ENCODE results near the gene HSPB2. TPM values are rescaled to one million over a fixed set of nuclear protein-coding genes. Genes with fewer than 3 reads are reported as not detected.

The HSPB2 gene
- total and polyA plus RNA-seq, 10 of the 15 experiments (the other 5 are each of a cell fraction or from before 2014, with no cell fraction given), result not detected

DNA sequence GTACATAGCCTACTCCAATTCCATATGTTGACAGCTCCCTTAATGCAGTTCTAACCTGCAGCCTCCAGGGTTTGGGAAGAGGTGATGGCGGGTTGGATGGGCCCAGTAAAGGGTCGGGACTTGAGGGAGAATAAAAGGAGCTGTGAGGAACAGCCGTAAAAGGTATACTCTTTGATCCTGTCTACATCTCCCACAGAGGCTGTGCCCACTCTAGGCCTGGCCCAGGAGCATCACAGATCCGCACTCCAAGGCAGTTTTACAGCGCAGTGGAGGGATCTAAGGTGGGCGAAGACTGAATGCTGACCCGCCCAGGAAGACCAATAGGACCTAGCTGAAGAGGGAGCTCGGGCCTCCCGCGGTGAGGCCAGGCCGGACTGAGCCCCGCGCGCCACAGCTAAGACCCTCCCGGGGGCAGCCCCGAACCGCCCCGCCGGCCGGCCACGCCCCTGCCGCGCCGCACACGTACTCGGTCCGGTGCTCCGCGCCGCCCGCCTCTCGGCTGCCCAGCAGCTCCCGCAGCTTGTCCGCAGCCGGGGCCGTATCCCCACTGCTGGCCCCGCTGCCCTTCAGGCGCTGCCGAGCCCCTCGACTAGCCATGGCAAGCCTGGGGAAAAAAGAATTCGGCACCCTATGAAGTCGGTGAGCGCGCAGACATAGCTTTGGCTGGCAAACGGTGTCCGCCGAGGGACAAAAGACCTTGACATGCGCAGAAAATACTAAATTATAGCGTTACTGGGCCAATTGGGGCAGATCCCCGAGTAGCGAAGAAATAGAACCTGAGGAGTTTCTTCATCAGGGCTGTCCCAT is 41.4 kb upstream of the HSPB2 start, which contains the start of gene ALG9:
ALG9 (minus strand) TSS at position 696 of the 807 bp plus-strand sequence; CDS start at position 597, 99 bp downstream.
- H4K20me1 ChIP-seq (ENCODE audit: control insufficient read depth, insufficient read depth), result no peaks in the 10 kb centered on the region
- peak within 1 kb of the TSS; percentile 72 for H3K27ac ChIP-seq (ENCODE audit: control insufficient read depth, insufficient read depth)
- H3K79me2 ChIP-seq (ENCODE audit: control insufficient read depth, insufficient read depth, low read length), result peaks cover 10% of the 10 kb centered on the region
- H3K9me3 ChIP-seq (replicated peaks; ENCODE audit: control insufficient read depth, insufficient read depth, low read length), result no peaks in the 10 kb centered on the region
- peak within 1 kb of the TSS; percentile 79 for H3K4me3 ChIP-seq
- DNase-seq (ENCODE audit: low read depth, low spot score), result peak; percentile 56
- no peak for FAIRE-seq
- under 1% methylated on average over 51 of the region's 51 CpGs for WGBS (ENCODE audit: insufficient coverage, insufficient replicate concordance, low lambda C conversion rate, missing lambda C conversion rate)
- SMC1A ChIA-PET (ENCODE audit: uncharacterized antibody, unreplicated experiment), result interaction anchor here (0.8 to 3.2 kb wide), 14 partner anchors 9 to 356 kb away, joined by 3 to 14 read pairs (median 4); no protein-coding TSS in a partner anchor
- intact Hi-C loops (cut with micrococcal nuclease; ENCODE audit: unreplicated experiment), result loop anchor here (10.0 kb wide), 1 partner anchor 354 kb away; the partner anchor contains the start of gene PTS
- BruUV-seq (replicated peaks), result TSS peak; percentile 61
- ATAC-seq, result peak; percentile 96
- no peaks in the 10 kb centered on the region for H3K27me3 ChIP-seq (replicated peaks in 1 of 2; ENCODE audit: control insufficient read depth in 2 of 2, insufficient read depth in 2 of 2, low read length in 1 of 2)
- RAD21 ChIA-PET (ENCODE audit: unreplicated experiment), result interaction anchor here (0.6 to 2.5 kb wide), 22 partner anchors 9 to 764 kb away, joined by 3 to 13 read pairs (median 3); partner anchors contain the start of gene CFAP68
- in situ Hi-C loops (cut with MboI), result no loop called here
- H2AFZ ChIP-seq (ENCODE audit: control insufficient read depth, low read depth, low read length), result peak within 1 kb of the TSS; percentile 93
- H3K9ac ChIP-seq (ENCODE audit: control insufficient read depth, insufficient read depth, low read length), result peak within 1 kb of the TSS; percentile 64
- H3K4me2 ChIP-seq (ENCODE audit: control insufficient read depth, insufficient read depth), result peak within 1 kb of the TSS; percentile 91
- POLR2A ChIA-PET, result interaction anchor here (0.6 to 1.4 kb wide), 14 partner anchors 9 to 1553 kb away, joined by 3 to 12 read pairs (median 4); no protein-coding TSS in a partner anchor
- CTCF ChIA-PET, result interaction anchor here (0.6 to 3.2 kb wide), 20 partner anchors 7 to 409 kb away, joined by 3 to 21 read pairs (median 4); partner anchors contain the start of genes CFAP68, FDXACB1 and SIK2
- peaks cover 4% of the 10 kb centered on the region; the same call in 1 of the 2 replicates for H3K4me1 ChIP-seq (ENCODE audit: control insufficient read depth, insufficient read depth, low read length)
- peaks cover 0 to 10% of the 10 kb centered on the region in 2 experiments; a peak in 1 of 4 replicates for H3K36me3 ChIP-seq (ENCODE audit: control insufficient read depth in 2 of 2, insufficient read depth in 2 of 2, low read length in 1 of 2)
- 0 out of 2 replicates have a peak, but pooled peaks have one; percentile 48 for TF ChIP-seq PML (IDR thresholded peaks at IDR 0.05; ENCODE audit: low read length)
- TF ChIP-seq KDM1A (IDR thresholded peaks at IDR 0.05; ENCODE audit: borderline replicate concordance), result no peak
- no peak for TF ChIP-seq TBL1XR1 (IDR thresholded peaks at IDR 0.05; ENCODE audit: low read depth, low read length)
- TF ChIP-seq, protein P1, sequence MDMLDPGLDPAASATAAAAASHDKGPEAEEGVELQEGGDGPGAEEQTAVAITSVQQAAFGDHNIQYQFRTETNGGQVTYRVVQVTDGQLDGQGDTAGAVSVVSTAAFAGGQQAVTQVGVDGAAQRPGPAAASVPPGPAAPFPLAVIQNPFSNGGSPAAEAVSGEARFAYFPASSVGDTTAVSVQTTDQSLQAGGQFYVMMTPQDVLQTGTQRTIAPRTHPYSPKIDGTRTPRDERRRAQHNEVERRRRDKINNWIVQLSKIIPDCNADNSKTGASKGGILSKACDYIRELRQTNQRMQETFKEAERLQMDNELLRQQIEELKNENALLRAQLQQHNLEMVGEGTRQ (IDR thresholded peaks at IDR 0.05; ENCODE audit: borderline replicate concordance, low read depth, low read length), result no peak
- TF ChIP-seq, protein P2, sequence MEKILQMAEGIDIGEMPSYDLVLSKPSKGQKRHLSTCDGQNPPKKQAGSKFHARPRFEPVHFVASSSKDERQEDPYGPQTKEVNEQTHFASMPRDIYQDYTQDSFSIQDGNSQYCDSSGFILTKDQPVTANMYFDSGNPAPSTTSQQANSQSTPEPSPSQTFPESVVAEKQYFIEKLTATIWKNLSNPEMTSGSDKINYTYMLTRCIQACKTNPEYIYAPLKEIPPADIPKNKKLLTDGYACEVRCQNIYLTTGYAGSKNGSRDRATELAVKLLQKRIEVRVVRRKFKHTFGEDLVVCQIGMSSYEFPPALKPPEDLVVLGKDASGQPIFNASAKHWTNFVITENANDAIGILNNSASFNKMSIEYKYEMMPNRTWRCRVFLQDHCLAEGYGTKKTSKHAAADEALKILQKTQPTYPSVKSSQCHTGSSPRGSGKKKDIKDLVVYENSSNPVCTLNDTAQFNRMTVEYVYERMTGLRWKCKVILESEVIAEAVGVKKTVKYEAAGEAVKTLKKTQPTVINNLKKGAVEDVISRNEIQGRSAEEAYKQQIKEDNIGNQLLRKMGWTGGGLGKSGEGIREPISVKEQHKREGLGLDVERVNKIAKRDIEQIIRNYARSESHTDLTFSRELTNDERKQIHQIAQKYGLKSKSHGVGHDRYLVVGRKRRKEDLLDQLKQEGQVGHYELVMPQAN (conservative IDR thresholded peaks at IDR 0.05), result peak; percentile 92
- no peak for TF ChIP-seq FOXK2 (IDR thresholded peaks at IDR 0.05)
- no peak; the same call in 1 of the 2 replicates for TF ChIP-seq HDGF (IDR thresholded peaks at IDR 0.05)
- TF ChIP-seq, protein P3, sequence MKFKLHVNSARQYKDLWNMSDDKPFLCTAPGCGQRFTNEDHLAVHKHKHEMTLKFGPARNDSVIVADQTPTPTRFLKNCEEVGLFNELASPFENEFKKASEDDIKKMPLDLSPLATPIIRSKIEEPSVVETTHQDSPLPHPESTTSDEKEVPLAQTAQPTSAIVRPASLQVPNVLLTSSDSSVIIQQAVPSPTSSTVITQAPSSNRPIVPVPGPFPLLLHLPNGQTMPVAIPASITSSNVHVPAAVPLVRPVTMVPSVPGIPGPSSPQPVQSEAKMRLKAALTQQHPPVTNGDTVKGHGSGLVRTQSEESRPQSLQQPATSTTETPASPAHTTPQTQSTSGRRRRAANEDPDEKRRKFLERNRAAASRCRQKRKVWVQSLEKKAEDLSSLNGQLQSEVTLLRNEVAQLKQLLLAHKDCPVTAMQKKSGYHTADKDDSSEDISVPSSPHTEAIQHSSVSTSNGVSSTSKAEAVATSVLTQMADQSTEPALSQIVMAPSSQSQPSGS (IDR thresholded peaks at IDR 0.05; ENCODE audit: low read length), result no peak
- peak; percentile 65; the same call in 1 of the 2 replicates for TF ChIP-seq MXI1 (IDR thresholded peaks at IDR 0.05; ENCODE audit: low read depth, low read length)
- TF ChIP-seq PAX5 (IDR thresholded peaks at IDR 0.05; ENCODE audit: borderline replicate concordance, low read depth, low read length), result no peak
- no peak for TF ChIP-seq STAT3 (IDR thresholded peaks at IDR 0.05; ENCODE audit: low read depth, low read length)
- peak; percentile 90 for TF ChIP-seq LARP7 (IDR thresholded peaks at IDR 0.05)
- TF ChIP-seq POLR2AphosphoS2 (IDR thresholded peaks at IDR 0.05; ENCODE audit: low read depth, low read length), result peak; percentile 48; the same call in 1 of the 2 replicates
- TF ChIP-seq, protein P4, sequence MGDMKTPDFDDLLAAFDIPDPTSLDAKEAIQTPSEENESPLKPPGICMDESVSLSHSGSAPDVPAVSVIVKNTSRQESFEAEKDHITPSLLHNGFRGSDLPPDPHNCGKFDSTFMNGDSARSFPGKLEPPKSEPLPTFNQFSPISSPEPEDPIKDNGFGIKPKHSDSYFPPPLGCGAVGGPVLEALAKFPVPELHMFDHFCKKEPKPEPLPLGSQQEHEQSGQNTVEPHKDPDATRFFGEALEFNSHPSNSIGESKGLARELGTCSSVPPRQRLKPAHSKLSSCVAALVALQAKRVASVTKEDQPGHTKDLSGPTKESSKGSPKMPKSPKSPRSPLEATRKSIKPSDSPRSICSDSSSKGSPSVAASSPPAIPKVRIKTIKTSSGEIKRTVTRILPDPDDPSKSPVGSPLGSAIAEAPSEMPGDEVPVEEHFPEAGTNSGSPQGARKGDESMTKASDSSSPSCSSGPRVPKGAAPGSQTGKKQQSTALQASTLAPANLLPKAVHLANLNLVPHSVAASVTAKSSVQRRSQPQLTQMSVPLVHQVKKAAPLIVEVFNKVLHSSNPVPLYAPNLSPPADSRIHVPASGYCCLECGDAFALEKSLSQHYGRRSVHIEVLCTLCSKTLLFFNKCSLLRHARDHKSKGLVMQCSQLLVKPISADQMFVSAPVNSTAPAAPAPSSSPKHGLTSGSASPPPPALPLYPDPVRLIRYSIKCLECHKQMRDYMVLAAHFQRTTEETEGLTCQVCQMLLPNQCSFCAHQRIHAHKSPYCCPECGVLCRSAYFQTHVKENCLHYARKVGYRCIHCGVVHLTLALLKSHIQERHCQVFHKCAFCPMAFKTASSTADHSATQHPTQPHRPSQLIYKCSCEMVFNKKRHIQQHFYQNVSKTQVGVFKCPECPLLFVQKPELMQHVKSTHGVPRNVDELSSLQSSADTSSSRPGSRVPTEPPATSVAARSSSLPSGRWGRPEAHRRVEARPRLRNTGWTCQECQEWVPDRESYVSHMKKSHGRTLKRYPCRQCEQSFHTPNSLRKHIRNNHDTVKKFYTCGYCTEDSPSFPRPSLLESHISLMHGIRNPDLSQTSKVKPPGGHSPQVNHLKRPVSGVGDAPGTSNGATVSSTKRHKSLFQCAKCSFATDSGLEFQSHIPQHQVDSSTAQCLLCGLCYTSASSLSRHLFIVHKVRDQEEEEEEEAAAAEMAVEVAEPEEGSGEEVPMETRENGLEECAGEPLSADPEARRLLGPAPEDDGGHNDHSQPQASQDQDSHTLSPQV (IDR thresholded peaks at IDR 0.05), result no peak
